HUES64 (cell line): Measurements from ENCODE around the gene PHF12.

Experiments
- H3K27ac ChIP-seq: 2 replicates; pipeline ENCODE4 v1.7.0; 2013; ENCODE audit warnings: low read depth, low read length, inconsistent platforms
- H3K27me3 ChIP-seq: 2 replicates; pipeline ENCODE4 v1.6.1; 2013; ENCODE audit warnings: mild to moderate bottlenecking, low read length; ENCODE audit not compliant: insufficient read depth
- H3K36me3 ChIP-seq: 2 replicates; pipeline ENCODE4 v1.6.1; 2013; ENCODE audit warnings: mild to moderate bottlenecking, low read length; ENCODE audit not compliant: insufficient read depth
- H3K4me1 ChIP-seq: 2 replicates; pipeline ENCODE4 v1.6.1; 2013; ENCODE audit warnings: mild to moderate bottlenecking, low read length, moderate library complexity; ENCODE audit not compliant: insufficient read depth
- H3K4me3 ChIP-seq: 2 replicates; pipeline ENCODE4 v1.5.1; 2013; ENCODE audit warnings: mild to moderate bottlenecking, low read length, moderate library complexity
- H3K9ac ChIP-seq: 2 replicates; pipeline ENCODE4 v1.6.1; 2013; ENCODE audit warnings: mild to moderate bottlenecking, low read depth, low read length
- H3K9me3 ChIP-seq: 2 replicates; pipeline ENCODE4 v1.6.1; 2013; ENCODE audit warnings: low read depth, low read length; ENCODE audit not compliant: insufficient read depth
- WGBS: fragments of 150-250, 120-280 bp; methylation state at CpG from one replicate; pipeline ENCODE4 v1.1.7; 2013; ENCODE audit warnings: missing lambda C conversion rate; 5-methylcytosine and 5-hydroxymethylcytosine counted together

PHF12 gene

DNA sequence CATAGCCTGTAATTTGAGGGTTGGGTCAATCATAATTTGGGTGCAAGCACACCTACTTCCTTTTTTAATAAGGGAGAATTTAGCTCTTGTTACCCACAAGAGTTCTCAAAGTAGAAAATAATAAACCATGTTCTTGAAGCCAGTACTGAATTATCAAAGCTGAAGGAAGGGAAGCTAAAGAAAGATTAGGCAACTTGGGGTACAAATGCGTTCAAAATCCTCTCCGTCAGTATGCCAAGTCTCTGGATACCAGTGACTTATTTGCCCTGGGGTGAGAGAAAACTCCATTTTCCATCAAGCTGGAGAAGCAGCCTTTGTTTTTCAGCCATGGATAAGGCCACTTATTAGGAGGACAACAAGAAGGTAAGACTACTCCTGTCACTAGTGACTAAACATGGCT, 25.0 kb downstream of the PHF12 start:
- H3K27ac ChIP-seq, result no peak overlapping the region

GRCh38 chr17:28925912-28926365, 25.4 kb downstream of the PHF12 start:
- H3K4me3 ChIP-seq, result no peak overlapping the region
- peaks cover 70% of the 10 kb centered on the region for H3K36me3 ChIP-seq
- no peaks in the 10 kb centered on the region for H3K27me3 ChIP-seq
- no peak overlapping the region for H3K9ac ChIP-seq
- no peak overlapping the region for H3K27ac ChIP-seq
- H3K4me1 ChIP-seq, result no peaks in the 10 kb centered on the region
- no peaks in the 10 kb centered on the region for H3K9me3 ChIP-seq
- WGBS, result 94% methylated on average over 2 of the region's 2 CpGs

More for the DNA sequence above, 25.0 kb downstream of the PHF12 start:
- Histone ChIP-seq H3K9me3 (no peaks in the 10 kb centered on the region), H3K4me3 (no peak overlapping the region), H3K27me3 (no peaks in the 10 kb centered on the region), H3K36me3 (peaks cover 66% of the 10 kb centered on the region), H3K9ac (no peak overlapping the region), H3K4me1 (no peaks in the 10 kb centered on the region)
- WGBS, result 95% methylated on average over 2 of the region's 2 CpGs

DNA sequence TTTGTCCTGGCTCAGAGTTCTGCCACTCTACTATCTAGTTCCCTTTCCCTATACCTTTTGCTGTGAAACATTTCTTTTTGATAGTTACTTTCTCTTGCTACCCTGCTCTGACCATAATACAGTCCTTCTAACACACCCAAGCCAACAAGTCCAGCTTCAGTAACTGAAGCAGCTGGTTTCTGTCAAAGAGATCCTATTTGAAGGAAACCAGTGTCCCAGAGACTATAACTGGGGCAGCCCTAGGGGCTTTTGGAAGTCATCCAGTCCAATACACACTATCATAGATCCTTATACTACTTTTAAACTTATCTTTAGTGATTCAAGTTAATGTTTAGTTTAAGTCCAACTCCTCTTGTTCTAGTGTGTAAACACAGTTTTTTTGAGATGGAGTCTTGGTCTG, 31.1 kb downstream of the PHF12 start:
- peaks cover 94% of the 10 kb centered on the region for H3K36me3 ChIP-seq
- H3K4me3 ChIP-seq, result no peak overlapping the region
- no peaks in the 10 kb centered on the region for H3K4me1 ChIP-seq
- H3K9me3 ChIP-seq, result no peaks in the 10 kb centered on the region
- H3K27ac ChIP-seq, result no peak overlapping the region
- H3K9ac ChIP-seq, result no peak overlapping the region
- no peaks in the 10 kb centered on the region for H3K27me3 ChIP-seq

DNA sequence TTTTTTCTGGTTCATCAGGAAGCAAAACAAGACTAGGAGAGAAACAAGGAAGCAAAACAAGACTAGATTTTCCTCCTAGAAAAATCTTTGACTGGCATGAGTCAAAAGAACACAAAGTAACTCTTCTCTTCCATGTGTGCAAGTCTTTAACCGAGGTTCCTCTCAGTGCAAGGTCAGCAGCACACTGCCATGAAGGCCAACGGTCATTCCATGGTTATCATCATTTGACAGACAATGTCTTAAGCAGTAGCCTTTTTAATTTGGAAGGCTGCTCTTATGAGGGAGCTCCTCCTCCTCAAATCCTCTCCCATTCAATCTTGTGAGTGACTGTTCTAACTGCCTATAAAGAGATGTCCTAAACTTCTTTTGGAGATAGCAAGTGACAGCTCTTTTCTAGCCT, 33.0 kb downstream of the PHF12 start:
- Histone ChIP-seq H3K4me1 (no peaks in the 10 kb centered on the region), H3K4me3 (no peak overlapping the region), H3K27me3 (no peaks in the 10 kb centered on the region), H3K36me3 (peaks cover 96% of the 10 kb centered on the region), H3K27ac (no peak overlapping the region), H3K9ac (no peak overlapping the region), H3K9me3 (no peaks in the 10 kb centered on the region)
- WGBS, result 94% methylated on average over 2 of the region's 2 CpGs

DNA sequence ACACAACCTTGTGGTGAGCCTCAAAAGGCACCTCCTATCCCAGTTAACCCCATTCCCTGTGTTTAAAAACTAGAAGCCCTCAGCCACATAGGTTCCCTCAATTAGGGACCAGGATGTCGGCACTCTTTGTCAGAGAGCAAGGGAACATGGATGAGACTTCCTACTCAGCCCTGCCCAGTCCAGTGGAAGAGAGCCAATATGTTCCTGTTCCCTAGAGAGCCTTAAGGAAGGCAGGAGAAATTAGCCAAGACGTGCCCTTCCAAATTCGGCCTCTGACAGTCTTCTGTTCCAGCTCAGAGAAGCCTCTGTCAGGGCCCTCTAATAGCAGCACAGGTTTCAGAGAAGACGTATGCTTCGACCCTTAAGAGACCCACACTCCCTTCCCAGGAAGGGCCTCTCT, 33.9 kb downstream of the PHF12 start:
- H3K36me3 ChIP-seq, result peaks cover 96% of the 10 kb centered on the region
- WGBS, result 95% methylated on average over 5 of the region's 5 CpGs

DNA sequence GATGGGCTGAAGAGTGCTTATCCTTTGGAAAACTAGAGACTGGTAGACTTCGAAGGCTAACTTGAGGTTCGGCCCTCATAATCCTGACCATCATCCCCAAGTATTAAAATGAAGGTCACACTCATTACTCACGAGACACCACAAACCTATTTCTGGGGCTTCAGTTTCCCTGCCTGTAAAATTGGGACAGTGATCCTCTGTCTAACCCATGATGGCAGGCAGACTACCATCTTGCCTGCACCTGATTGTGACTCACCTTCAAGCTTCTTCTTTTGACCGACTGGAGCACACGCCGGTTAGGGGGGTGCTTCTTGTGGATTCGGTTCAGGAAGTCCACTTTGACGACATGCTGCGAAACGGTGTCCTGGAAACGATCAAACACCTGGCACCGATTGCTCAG, 34.3 kb downstream of the PHF12 start:
- 98% methylated on average over 12 of the region's 12 CpGs for WGBS
- Histone ChIP-seq H3K9ac (no peak overlapping the region), H3K27me3 (no peaks in the 10 kb centered on the region), H3K9me3 (no peaks in the 10 kb centered on the region), H3K4me3 (no peak overlapping the region), H3K4me1 (no peaks in the 10 kb centered on the region), H3K36me3 (peaks cover 96% of the 10 kb centered on the region), H3K27ac (peak overlapping the region; percentile 8; the same call in 1 of the 2 replicates)

More for the DNA sequence above, 33.9 kb downstream of the PHF12 start:
- H3K27ac ChIP-seq, result peak overlapping the region; percentile 8; the same call in 1 of the 2 replicates
- no peaks in the 10 kb centered on the region for H3K9me3 ChIP-seq
- H3K27me3 ChIP-seq, result no peaks in the 10 kb centered on the region
- no peaks in the 10 kb centered on the region for H3K4me1 ChIP-seq
- H3K4me3 ChIP-seq, result no peak overlapping the region
- H3K9ac ChIP-seq, result no peak overlapping the region

DNA sequence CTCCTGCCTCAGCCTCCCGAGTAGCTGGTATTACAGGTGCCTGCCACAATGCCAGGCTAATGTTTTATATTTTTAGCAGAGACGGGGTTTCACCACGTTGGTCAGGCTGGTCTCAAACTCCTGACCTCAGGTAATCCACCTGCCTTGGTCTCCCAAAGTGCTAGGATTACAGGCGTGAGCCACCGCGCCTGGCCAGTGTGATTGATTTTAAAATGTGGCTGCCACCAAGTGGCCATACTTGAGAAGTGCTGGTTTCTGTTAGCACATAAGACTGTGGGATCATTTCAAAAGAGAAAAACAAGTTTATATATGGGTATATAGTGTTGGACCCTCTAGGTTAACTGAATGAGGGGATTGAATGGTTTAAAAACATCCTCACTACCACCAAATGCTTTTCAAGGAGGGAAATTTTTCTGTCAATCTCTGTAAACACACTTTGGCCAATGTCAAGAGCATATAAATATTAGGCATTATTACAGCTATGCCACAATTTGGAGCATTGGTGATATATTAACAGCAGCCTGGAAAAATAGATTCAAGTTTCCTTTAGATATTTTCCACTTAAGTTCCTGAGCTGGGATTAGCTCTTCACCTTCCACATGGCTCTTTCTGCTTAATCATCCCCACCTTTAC, 34.9 kb downstream of the PHF12 start:
- peaks cover 96% of the 10 kb centered on the region for H3K36me3 ChIP-seq
- H3K27ac ChIP-seq, result no peak overlapping the region
- 73% methylated on average over 6 of the region's 6 CpGs for WGBS

GRCh38 chr17:28912938-28913333, 38.4 kb downstream of the PHF12 start:
- WGBS, result 96% methylated on average over 6 of the region's 6 CpGs
- no peak overlapping the region for H3K9ac ChIP-seq
- H3K27me3 ChIP-seq, result no peaks in the 10 kb centered on the region
- peaks cover 99% of the 10 kb centered on the region for H3K36me3 ChIP-seq
- H3K27ac ChIP-seq, result no peak overlapping the region
- no peak overlapping the region for H3K4me3 ChIP-seq
- peaks cover 7% of the 10 kb centered on the region; the same call in 1 of the 2 replicates for H3K4me1 ChIP-seq
- H3K9me3 ChIP-seq, result no peaks in the 10 kb centered on the region

More for the DNA sequence above, 34.9 kb downstream of the PHF12 start:
- Histone ChIP-seq H3K4me1 (no peaks in the 10 kb centered on the region), H3K9me3 (no peaks in the 10 kb centered on the region), H3K27me3 (no peaks in the 10 kb centered on the region), H3K4me3 (no peak overlapping the region), H3K9ac (no peak overlapping the region)

DNA sequence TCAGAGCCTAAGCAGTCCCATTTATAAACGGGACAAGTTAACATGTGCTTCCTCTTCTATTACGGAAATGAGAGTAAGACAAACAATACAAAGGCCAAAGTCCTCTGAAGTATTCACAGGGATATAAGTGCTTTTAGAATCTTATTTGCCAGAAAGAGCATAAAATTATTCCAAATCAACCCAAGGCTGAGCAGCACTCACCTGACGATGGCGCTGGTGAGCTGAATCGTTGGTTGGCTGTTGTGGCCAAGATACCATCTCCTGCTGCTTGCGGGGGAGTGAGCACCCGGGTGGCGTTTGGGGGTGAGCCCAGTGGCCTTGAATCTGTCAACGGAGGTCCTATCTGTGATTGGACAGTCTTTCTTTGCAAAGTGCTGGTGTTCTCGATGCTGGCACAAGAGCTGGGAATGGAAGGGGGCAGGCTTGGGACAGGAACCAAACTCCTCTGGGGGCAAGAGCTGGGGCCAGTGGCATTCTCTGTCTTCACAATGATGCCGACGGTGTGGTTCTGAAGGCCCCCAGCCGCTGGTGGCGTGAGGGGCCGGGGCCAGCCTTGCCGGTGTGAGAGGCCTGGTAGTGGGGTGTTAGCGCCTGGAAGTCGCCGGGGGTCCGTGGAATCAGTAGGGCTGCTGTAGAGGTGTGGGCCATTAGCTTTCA, 38.9 kb downstream of the PHF12 start:
- 96% methylated on average over 20 of the region's 20 CpGs for WGBS
- peaks cover 99% of the 10 kb centered on the region for H3K36me3 ChIP-seq

DNA sequence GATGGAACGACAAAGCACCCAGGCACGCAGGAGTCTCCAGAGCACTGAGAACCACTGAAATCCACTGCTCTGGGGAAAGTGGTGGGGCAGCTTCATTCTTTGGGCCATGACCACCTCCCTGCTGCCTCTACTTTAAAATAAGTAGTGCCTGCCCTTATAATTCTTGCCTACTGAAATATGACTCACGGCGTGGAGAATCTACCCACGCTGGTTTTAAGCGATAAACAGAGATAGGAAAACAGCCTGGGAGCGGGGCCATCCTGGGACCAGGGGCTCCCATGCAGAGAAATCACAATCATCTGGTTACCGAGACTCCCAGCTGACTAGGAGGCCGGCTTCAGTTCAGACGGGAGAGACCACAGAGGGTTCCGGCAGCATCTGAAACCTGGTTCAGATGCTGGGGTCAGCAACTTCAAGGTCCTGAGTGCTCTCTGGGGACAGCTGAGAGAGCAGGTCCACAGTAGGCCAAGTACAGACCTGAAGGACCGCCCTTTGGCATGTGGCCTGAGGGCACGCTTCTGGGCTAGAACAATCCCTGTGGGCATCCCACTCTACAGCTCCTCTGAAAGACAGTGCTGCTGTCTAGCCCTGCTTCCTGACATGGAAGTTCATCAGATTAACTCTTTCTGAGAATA, 39.8 kb downstream of the PHF12 start:
- no peak overlapping the region for H3K4me3 ChIP-seq
- H3K9me3 ChIP-seq, result no peaks in the 10 kb centered on the region
- no peak overlapping the region for H3K9ac ChIP-seq
- peaks cover 7% of the 10 kb centered on the region; the same call in 1 of the 2 replicates for H3K4me1 ChIP-seq
- H3K27ac ChIP-seq, result no peak overlapping the region
- 96% methylated on average over 13 of the region's 13 CpGs for WGBS
- no peaks in the 10 kb centered on the region for H3K27me3 ChIP-seq
- H3K36me3 ChIP-seq, result peaks cover 99% of the 10 kb centered on the region

More for the DNA sequence above, 38.9 kb downstream of the PHF12 start:
- no peak overlapping the region for H3K27ac ChIP-seq
- no peaks in the 10 kb centered on the region for H3K27me3 ChIP-seq
- H3K4me3 ChIP-seq, result no peak overlapping the region
- H3K4me1 ChIP-seq, result peaks cover 7% of the 10 kb centered on the region; the same call in 1 of the 2 replicates
- H3K9ac ChIP-seq, result no peak overlapping the region
- H3K9me3 ChIP-seq, result no peaks in the 10 kb centered on the region

- no peak overlapping the region for H3K9ac ChIP-seq
- H3K4me1 ChIP-seq, result peaks cover 7% of the 10 kb centered on the region; the same call in 1 of the 2 replicates
- H3K27ac ChIP-seq, result no peak overlapping the region
- H3K4me3 ChIP-seq, result no peak overlapping the region
- H3K27me3 ChIP-seq, result no peaks in the 10 kb centered on the region
- H3K36me3 ChIP-seq, result peaks cover 97% of the 10 kb centered on the region
- no CpG with 5 or more reads among the region's 1 CpG for whole genome bisulfite sequencing
- no peaks in the 10 kb centered on the region for H3K9me3 ChIP-seq
These were observed 40.8 kb downstream of the PHF12 start for GRCh38 chr17:28910534-28910933.
